NCI-H1048 (cell line): Measurements from ENCODE around the gene HPSE2.

Experiments used
- DNase-seq: peaks from one replicate; lab custom pipeline; 2025; lab: John Stamatoyannopoulos, UW

Gene HPSE2

GRCh38 chr10:98832738-98833137 is 402.9 kb downstream of the HPSE2 start:
- DNase-seq: no peak

GRCh38 chr10:98832196-98832595 is 403.5 kb downstream of the HPSE2 start:
- DNase-seq: no peak

DNA sequence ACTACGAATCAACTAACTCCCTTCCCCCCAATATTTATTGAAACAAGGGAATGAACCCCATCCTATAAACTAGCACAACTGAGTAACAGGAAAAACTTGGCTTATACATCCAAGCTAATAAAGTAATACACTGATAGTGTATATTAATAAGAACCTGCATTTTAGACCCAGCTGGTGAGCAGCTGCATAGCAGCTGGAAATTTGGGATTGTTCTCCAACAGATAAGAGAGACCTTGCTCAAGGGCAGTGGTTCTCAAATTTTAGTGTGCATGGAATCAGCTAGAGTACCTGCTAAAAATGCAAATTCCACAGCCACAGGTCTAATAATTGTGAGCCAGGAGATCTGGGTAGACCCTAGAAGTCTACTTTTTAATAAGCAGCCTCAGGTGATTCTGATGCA is 404.3 kb downstream of the HPSE2 start:
- no peak for DNase-seq

DNA sequence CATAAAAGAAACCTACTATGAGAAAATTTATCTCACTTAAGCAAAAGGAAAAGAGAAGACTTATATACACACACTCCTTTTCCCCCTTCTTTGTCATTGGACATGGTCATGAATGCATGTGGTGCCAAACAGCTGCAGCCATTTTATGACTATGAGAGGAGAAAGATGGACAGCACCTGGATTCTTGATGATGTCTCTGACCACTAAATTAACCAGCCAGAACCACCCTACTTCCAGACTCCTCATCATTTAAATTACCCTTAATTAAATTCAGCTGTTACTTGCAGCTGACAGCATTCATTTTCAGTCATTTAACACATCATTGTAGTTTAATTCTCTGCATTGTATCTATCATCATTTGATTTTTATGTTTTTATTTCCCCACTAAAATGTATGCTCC is 409.9 kb downstream of the HPSE2 start:
- DNase-seq: no peak

- no peak for DNase-seq
Measured at GRCh38 chr10:98817396-98817795, 418.3 kb downstream of the HPSE2 start.

DNA sequence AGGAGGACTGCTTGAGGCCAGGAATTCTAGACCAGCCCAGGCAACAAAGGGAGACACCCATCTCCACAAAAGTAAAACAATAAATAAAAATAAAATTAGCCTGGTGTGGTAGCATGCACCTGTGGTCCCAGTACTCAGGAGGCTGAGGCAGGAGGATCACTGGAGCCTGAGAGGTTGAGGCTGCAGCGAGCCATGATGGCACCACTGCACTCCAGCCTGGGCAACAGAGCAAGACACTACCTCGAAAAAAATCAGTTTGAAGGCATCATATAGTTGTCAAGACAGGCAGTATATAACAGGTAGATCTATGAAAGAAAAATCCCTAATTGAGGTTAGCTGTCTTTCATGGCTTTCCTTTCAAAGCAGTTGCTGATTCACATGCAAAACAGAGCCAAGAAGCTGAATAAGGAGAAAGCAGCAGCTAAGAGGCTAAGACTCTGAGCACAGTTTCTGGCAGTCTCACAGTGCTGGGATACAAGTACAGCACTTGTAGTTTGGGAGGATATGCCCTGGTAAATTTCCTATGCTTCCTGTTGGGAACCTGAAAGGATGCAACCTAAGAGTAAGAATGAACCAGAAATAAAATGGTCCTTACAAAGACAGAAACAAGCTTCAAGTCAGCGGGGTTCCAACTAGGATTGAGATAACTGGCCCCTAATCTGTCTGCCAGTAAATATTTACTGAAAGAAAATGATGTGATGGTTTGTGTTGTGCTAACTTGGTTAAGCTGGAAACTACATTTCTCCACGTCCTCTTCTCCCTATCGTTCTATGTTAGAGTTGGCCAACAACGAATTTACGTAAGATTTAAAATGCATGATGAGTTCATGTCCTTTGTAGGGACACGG is 420.4 kb downstream of the HPSE2 start:
- no peak for DNase-seq

- no peak for DNase-seq
Measured at GRCh38 chr10:98814470-98814869, 421.2 kb downstream of the HPSE2 start.

DNA sequence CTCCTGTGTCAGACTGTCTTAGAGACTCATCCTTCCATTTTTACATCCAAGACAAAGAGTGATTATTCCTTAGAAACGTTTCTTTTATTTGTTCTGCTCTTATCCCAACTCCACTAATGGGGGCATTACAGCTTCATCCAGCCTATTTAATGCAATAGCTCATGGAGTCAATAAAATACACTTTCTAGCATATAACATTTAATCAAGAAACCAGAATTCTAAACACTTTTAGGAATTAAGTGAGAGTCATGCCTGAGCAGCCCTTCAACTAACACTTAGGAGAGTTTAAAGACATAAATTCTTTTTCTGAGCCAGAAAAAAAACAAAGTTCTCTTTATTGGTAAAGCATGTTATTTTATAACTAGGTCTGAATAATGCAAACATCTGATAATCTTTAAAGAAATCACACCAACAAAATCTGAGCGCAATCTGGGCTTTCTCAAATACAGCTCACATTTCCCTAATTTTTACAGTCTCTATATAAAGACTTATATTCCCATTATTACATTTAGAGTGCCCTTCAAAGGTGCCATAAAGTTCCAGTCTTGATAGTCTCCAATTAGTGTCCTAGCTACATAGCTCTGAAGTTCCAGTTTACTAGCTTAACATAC is 427.3 kb downstream of the HPSE2 start:
- DNase-seq: no peak

DNA sequence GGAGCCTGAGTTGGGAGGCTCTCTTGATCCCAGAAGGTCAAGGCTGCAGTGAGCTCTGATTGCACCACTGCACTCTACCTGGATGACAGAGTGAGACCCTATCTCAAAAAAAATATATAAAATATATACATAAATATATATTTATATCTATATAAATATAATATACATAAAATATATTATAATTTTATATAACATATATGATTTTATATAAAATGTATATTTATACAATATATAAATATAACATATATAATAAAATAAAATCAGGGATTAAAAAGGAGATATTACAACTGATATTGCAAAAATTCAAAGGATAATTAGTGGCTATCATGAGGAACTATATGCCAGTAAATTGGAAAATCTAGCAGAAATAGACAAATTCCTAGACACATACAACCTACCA is 435.4 kb downstream of the HPSE2 start:
- DNase-seq: no peak

DNA sequence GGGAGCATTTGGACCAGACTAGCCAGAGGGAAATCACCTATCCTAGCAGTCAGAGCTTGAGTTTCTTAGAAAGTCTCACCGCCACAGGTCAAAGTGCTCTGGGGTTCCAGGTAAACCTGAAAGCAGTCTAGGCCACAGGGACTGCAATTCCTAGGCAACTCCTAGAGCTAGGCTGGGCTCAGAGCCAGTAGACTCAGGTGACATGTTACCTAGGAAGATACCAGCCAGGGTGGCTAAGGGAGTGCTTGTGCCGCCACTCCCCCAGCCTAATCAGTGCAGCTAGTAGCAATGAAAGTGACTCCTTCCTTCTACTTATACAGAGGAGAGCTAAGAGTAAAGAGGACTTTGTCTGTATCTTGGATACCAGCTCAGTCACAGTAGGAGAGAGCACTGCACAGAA is 440.2 kb downstream of the HPSE2 start:
- DNase-seq: no peak

GRCh38 chr10:98790817-98791216 is 444.8 kb downstream of the HPSE2 start:
- no peak for DNase-seq

DNA sequence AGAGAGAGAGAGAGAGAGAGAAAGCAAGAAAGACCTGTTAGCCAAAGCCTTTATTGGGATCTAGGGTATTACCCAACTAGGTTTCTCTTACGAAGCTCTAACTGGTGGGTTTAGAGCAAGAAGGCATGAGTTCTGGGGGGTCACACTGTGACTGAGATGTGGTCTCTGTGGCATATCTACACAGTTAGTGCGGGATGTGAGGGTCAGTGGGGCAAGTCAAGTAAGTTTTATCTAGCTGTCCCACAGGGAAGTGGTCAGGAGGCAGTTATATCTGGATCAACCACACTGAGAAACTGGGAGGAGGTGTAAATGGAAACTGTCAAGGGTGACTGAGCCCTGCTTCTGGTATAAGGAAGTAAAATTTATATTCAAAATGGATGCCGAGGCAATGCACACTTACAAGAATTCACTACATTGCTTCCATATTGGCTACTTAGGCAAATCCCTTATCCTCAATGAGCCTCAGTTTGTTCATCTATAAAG is 457.3 kb downstream of the HPSE2 start:
- DNase-seq: no peak

DNA sequence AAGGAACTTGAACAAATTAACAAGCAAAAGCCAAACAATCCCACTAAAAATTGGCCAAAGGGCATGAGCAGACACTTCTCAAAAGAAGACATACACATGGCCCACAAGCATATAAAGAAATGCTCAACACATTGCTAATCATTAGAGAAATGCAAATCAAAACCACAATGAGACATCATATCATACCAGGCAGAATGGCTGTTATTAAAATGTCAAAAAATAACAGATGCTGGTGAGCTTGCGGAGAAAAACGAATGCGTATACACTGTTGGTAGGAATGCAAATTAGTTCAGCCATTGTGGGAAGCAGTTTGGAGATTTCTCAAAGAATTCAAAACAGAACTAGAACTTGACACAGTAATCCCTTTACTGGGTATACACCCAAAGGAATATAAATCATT is 477.2 kb downstream of the HPSE2 start:
- DNase-seq: peak; percentile 5

GRCh38 chr10:98748298-98748697 is 487.4 kb downstream of the HPSE2 start:
- peak; percentile 7 for DNase-seq

GRCh38 chr10:98745645-98746044 is 490.0 kb downstream of the HPSE2 start:
- no peak for DNase-seq

GRCh38 chr10:98720551-98720950 is 515.1 kb downstream of the HPSE2 start:
- no peak for DNase-seq

GRCh38 chr10:98713586-98713985 is 522.1 kb downstream of the HPSE2 start:
- no peak for DNase-seq

DNA sequence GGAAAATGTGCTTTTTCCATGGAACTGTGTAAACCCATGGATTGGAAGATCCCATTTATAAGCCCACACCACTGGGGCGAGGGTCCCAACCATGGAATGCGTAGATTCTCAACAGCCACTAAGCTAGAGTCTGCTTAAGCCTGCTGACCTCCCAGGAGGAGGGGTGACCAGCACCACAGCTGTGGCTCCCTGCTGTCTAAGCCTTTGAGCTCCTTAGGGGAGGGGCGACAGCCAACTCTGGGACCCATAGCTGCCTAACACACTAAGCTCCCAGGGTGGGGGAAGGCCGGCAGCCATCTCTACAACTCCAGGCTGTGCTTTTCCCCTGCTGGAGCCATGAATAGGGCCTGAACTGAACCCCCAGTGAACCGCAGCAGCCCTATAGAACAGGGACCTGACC is 539.1 kb downstream of the HPSE2 start:
- DNase-seq: no peak

GRCh38 chr10:98694883-98695282 is 540.8 kb downstream of the HPSE2 start:
- DNase-seq: no peak

GRCh38 chr10:98694014-98694413 is 541.6 kb downstream of the HPSE2 start:
- no peak for DNase-seq

- no peak for DNase-seq
Measured at GRCh38 chr10:98687685-98688084, 548.0 kb downstream of the HPSE2 start.

- DNase-seq: no peak
Measured at GRCh38 chr10:98684019-98684899, 551.4 kb downstream of the HPSE2 start.

DNA sequence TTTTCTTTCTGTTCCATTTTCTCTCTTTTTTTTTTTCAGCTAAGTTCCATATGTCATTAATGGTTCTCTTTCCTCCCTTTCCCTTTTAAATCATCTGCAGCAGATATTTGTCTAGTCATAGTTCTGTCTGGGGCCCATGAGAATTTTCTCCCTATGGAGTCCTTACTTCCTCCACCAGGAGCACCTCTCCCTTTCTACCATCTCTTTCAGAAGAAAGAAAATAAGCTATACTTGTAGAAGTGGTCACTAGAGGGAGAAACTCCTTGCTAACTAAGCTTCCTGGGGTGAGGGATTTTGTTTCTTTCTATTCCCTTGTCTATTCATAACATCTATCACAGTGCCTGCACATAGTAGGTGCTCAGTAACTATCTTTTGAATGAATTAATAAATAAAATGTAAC is 558.8 kb downstream of the HPSE2 start:
- no peak for DNase-seq
